GM21367 (cell line): ENCODE measurements around the gene STPG2.

Experiments used
- ATAC-seq: cut with Tn5 transposase; IDR thresholded peaks from one replicate; pipeline ENCODE4 v1.9.1; 2021; ENCODE audit not compliant: unreplicated experiment

Gene STPG2

GRCh38 chr4:98094118-98094517 lies 49.2 kb downstream of the STPG2 start:
- no peak for ATAC-seq

- ATAC-seq: no peak
Observed at GRCh38 chr4:98093662-98094061, 49.6 kb downstream of the STPG2 start.

DNA sequence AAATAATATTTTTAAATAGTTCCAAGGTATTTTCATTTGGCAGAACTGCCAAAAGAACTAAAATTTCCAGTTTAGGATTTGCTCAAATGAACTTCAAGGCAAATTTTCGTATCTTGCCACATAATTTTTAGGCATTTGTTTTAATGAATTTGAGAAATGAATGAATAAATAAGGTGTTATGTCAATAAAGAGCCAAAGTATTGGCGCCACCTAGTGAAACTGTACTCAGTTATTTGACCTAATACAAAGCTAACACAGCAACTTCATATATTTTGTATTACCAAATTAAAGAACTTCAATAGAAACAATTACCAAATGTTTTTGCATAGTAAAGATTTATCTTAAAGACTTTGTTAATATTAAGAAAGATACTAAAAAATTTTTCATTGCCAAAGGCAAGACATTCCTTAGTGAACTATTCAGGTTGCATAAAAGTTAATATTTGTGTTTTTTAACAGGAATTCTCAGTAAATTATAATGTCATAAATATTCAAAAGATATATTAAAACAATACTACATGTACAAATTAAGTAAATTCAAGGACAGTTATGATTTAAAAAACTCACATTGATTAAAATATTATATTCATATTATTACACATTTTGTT lies 50.3 kb downstream of the STPG2 start:
- no peak for ATAC-seq

- ATAC-seq: no peak
Observed at GRCh38 chr4:98081936-98082335, 61.3 kb downstream of the STPG2 start.

DNA sequence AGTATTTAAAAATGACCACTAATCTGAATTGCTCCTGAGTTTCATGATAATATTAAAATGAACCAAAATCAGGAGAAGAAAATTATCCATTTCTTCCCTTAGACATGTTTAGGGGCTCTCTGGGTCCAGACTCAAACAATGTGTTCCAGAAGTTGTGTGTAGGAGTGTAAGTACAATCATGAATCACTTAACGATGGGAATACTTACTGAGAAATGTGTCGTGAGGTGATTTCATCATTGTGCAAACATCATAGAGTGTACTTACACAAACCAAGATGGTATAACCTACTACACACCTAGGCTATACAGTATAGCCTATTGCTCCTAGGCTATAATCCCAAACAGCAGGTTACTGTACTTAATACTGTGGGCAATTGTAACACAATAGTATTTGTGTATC lies 74.8 kb downstream of the STPG2 start:
- no peak for ATAC-seq

- ATAC-seq: no peak
Observed at GRCh38 chr4:98055800-98056501, 87.3 kb downstream of the STPG2 start.

DNA sequence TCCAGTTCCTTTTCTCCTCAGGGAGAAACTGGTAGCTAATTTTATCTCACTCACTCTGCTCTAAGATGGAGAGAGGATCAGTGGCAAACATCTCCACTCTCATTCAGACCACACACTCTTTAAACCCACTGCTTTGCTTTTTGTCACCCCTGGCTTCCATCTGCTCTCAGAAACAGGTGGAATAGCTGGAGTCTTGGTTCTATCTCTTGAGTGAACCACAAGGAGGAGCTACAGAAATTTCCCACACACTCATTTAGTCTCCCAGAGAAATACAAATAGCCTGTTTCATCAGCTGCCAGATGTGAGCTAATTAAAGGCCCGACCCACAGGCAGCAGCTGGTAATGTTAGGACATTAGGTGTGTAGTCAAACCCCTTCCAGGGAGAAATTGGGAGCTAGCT lies 96.6 kb downstream of the STPG2 start:
- no peak for ATAC-seq

- ATAC-seq: no peak
Observed at GRCh38 chr4:98030059-98030458, 113.2 kb downstream of the STPG2 start.

- ATAC-seq: no peak
Observed at GRCh38 chr4:98027827-98028226, 115.4 kb downstream of the STPG2 start.

- no peak for ATAC-seq
Observed at GRCh38 chr4:98026362-98026761, 116.9 kb downstream of the STPG2 start.

- ATAC-seq: no peak
Observed at GRCh38 chr4:98006814-98007412, 136.4 kb downstream of the STPG2 start.

GRCh38 chr4:98006060-98006459 lies 137.2 kb downstream of the STPG2 start:
- no peak for ATAC-seq

- no peak for ATAC-seq
Observed at GRCh38 chr4:98000940-98001339, 142.3 kb downstream of the STPG2 start.

GRCh38 chr4:97998203-97998602 lies 145.1 kb downstream of the STPG2 start:
- ATAC-seq: no peak

- no peak for ATAC-seq
Observed at GRCh38 chr4:97994765-97995465, 148.4 kb downstream of the STPG2 start.

GRCh38 chr4:97990409-97990808 lies 152.9 kb downstream of the STPG2 start:
- no peak for ATAC-seq

DNA sequence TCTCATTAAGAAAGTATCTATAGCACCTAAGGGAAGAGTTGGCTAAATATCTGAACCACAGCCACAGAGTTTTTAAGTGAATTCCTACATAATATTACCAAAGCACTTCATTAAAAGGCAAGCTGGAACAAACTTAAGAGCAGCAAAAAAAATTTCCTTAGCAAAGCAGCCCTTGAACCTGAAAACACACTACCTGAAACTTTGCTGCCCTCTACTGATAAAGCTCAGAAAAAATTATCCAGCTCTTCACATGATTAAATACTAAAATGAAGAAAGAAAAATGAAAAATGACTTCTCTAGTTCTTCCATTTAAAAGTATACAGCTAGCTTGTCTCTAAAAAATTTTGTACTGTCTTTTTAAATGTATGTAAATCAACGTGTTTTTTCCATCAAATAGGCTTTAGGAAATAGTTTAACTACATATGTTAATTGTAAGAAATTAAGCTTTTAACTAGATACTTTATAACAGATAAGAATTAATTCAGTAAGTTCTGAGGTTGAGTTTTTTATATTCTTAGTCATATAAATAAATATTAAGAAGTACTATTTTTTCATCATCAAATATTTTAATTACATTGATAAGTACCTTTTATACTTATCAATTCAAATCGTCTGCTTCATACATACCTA lies 156.1 kb downstream of the STPG2 start:
- ATAC-seq: no peak

DNA sequence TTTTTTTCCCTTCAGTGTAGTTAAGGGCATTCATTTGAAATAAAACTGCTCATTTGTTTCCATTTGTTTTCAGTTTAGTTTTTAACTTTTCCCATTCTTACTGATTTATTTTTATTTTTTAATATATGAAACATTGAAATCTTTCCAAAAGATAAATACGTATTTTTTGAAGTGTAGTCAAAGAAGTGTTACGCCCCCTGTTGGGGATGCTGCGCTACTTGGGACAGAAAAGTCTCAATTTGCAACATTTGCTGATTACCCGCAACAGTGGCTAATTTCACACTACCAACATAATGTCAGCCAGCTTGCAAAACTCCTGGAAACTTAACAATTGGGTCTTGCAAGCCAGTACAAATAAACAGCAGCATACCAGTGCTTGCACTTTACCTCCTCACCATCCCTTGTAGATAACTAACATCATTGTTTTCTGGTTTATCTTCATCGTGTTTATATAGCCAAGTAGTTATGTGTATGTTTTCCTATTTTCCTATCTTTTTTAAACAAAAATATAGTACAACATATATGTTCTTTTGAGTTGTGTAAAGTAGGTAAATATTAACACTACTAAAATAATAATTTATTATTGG lies 158.6 kb downstream of the STPG2 start:
- no peak for ATAC-seq

GRCh38 chr4:97978791-97979488 lies 164.3 kb downstream of the STPG2 start:
- no peak for ATAC-seq

DNA sequence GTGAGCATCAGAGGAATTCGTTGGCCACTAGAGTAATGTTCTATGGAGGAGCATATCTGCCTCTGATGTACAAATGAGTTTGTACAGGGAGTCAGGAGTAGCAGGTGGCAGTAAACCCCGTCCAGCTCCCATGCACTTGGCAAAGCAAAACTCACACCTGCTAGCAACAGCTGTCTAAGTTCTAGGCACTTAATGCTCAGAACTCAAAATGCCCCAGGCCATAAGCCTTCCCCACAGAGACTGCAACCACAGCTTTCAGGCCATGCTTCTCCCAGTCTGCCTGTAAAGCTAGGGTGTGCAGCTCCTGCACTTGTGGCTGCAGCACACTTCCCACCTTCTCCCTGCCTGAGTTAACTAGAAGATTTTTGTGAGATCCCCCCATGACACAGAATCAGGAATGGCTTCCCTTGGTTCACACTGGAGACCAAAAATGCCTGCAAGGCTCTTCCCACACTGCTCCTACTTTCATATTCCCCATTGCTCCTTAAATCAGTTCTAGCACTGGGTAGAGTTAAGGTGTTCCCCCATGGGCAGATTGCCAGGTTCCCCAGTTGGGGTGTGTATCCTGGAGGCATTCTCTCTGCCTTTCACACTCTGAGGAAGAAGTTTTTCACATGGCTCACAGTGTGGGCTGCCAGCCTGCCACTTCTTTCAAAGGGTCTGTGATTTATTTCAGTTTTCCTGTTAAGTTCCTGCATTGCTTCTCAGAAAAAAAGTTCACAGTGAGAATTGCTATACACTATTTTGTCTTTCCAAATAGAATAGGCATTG lies 189.9 kb downstream of the STPG2 start:
- ATAC-seq: no peak
